Sigmoid colon (tissue), 4 donors: ENCODE data around the gene ADARB1.

ENCODE experiments used
- CTCF ChIP-seq, 4 experiments: fragments of 450-650 bp in 3 of 4; fragments of 200-600 bp in 1 of 4; IDR thresholded peaks; one replicate each; pipeline ENCODE4 v1.5.1; 2016 to 2019; ENCODE audit warnings: antibody characterized with exemption in 4 of 4, mild to moderate bottlenecking in 3 of 4, moderate library complexity in 2 of 4
- EP300 ChIP-seq, 4 donors: sonication (generic); formaldehyde crosslinking; IDR thresholded peaks; one replicate each; pipeline ENCODE4 v1.6.1; 2017; ENCODE audit warnings: antibody characterized with exemption in 4 of 4
- POLR2A ChIP-seq, 2 donors: fragments of 450-650 bp; IDR thresholded peaks; one replicate each; pipeline ENCODE4 v1.6.1; 2016; ENCODE audit warnings: antibody characterized with exemption in 2 of 2, mild to moderate bottlenecking in 2 of 2, moderate library complexity in 2 of 2
- POLR2AphosphoS5 ChIP-seq, 4 donors: sonication (generic); formaldehyde crosslinking; IDR thresholded peaks; one replicate each; pipeline ENCODE4 v1.6.1; 2017; ENCODE audit warnings: antibody characterized with exemption in 4 of 4

DNA sequence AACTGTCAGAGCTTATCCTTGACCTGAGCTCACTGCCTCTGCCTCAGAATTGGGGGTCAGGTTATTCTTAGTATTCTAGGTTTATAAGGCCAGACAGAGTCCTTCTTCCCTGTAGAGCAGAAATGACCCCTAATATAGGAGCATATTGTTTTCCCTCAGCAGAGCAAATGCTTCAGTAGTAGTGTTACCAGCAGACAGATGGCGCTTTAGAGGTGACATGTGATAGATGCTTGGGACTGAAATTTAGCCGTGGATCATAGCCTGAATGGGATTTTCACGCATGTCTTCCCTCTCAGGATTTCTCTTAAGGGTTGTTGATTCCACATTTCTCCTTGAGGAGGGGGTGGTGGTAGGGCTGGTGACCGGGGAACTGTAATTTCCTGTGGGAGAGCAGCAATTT, 24.5 kb downstream of the ADARB1 start:
- TF ChIP-seq CTCF (IDR thresholded peaks at IDR 0.05): no peak
- TF ChIP-seq POLR2A (IDR thresholded peaks at IDR 0.05): no peak
- no peak for TF ChIP-seq POLR2AphosphoS5 (IDR thresholded peaks at IDR 0.05)
- TF ChIP-seq EP300 (IDR thresholded peaks at IDR 0.05): no peak
